Panc1 (cell line): ENCODE measurements around the gene CAND2. TPM values are rescaled to one million over a fixed set of nuclear protein-coding genes. Genes with fewer than 3 reads are reported as not detected.

Source experiments
- ATAC-seq: fragments of 200-7000 bp; cut with Tn5 transposase; 2 replicates; pipeline ENCODE4 v1.9.1; 2020; ENCODE audit warnings: mild to moderate bottlenecking, moderate library complexity
- BruUV-seq: library from RNA; stranded (reverse); fragments of 400-500 nt; replicated peaks from 2 replicates; lab custom pipeline; 2021; lab: Mats Ljungman, UMichigan
- CTCF ChIA-PET: fragments of 300-600 bp; sonication (Branson Sonifier 250); formaldehyde crosslinking; loops from one replicate; lab custom pipeline; 2022; ENCODE audit warnings: antibody characterized with exemption; lab: Charles Lee
- POLR2A ChIA-PET: fragments of 300-600 bp; sonication (Branson Sonifier 250); formaldehyde crosslinking; loops from one replicate; lab custom pipeline; 2022; ENCODE audit warnings: antibody characterized with exemption; lab: Charles Lee
- DNase-seq: peaks from one replicate; pipeline ENCODE4 v3.0.0-alpha.2; 2010; ENCODE audit warnings: low read depth, low spot score
- H3K27ac ChIP-seq: 2 replicates; pipeline ENCODE4 v1.5.1; 2011; ENCODE audit warnings: mild to moderate bottlenecking, low read length, inconsistent platforms
- H3K27me3 ChIP-seq: fragments of 200-500 bp; sonication (Bioruptor generic); 2 replicates; pipeline ENCODE4 v1.6.0; 2014; ENCODE audit warnings: low read length, inconsistent platforms; ENCODE audit not compliant: control insufficient read depth, insufficient read depth
- H3K36me3 ChIP-seq: fragments of 200-500 bp; sonication (Bioruptor generic); 2 replicates; pipeline ENCODE4 v1.5.1; 2014; ENCODE audit warnings: inconsistent platforms, mild to moderate bottlenecking, low read length, moderate library complexity; ENCODE audit not compliant: control insufficient read depth, insufficient read depth
- H3K4me1 ChIP-seq: 2 replicates; pipeline ENCODE4 v1.5.1; 2011; ENCODE audit warnings: inconsistent platforms, mild to moderate bottlenecking, low read length, moderate library complexity; ENCODE audit not compliant: control insufficient read depth, insufficient read depth
- H3K4me3 ChIP-seq, 2 experiments: 2 replicates each; pipeline ENCODE4 v1.5.1; 2011 to 2012; ENCODE audit warnings: low read depth in 2 of 2, low read length in 2 of 2, mild to moderate bottlenecking in 2 of 2, inconsistent platforms in 1 of 2, moderate library complexity in 1 of 2
- H3K9me3 ChIP-seq: fragments of 200-500 bp; sonication (Bioruptor generic); 2 replicates; pipeline ENCODE4 v1.5.1; 2014; ENCODE audit warnings: low read depth, mild to moderate bottlenecking, inconsistent platforms, low read length, moderate library complexity; ENCODE audit not compliant: control insufficient read depth, insufficient read depth
- CTCF ChIP-seq: fragments of 450-650 bp; IDR thresholded peaks from 2 replicates; pipeline ENCODE4 v1.5.1; 2017; ENCODE audit warnings: mild to moderate bottlenecking
- REST ChIP-seq, 2 experiments: IDR thresholded peaks; 2 replicates each; pipeline ENCODE4 v1.6.1; 2011 to 2012; ENCODE audit warnings: low read depth in 2 of 2, control low read depth in 1 of 2, low read length in 1 of 2, mild to moderate bottlenecking in 1 of 2, moderate library complexity in 1 of 2; ENCODE audit not compliant: insufficient read depth in 1 of 2
- TCF7L2 ChIP-seq: IDR thresholded peaks from 2 replicates; pipeline ENCODE4 v1.6.1; 2011; ENCODE audit warnings: mild to moderate bottlenecking, low read depth, low read length, inconsistent platforms
- in situ Hi-C: cut with HindIII; loops from 2 replicates; pipeline ENCODE4 v1.10.0; 2016; ENCODE audit warnings: low sequenced_read_pairs, low pct_unique_long_range_greater_than_20kb
- intact Hi-C: fragments of 100-400 bp; cut with micrococcal nuclease; formaldehyde crosslinking; loops from one replicate; pipeline ENCODE4 v1.10.0; 2022; ENCODE audit not compliant: unreplicated experiment
- total RNA-seq: library from RNA; stranded (reverse); gene quantifications from one replicate; pipeline ENCODE4 v1.2.1, GENCODE V29; 2021; ENCODE audit not compliant: unreplicated experiment

Gene CAND2
- total RNA-seq, 1 experiment from 2014 or later, result 0.13 TPM

- POLR2A ChIA-PET, result interaction anchor here (0.5 kb wide), 2 partner anchors 90 to 194 kb away, joined by 3 to 4 read pairs; no protein-coding TSS in a partner anchor
- H3K4me3 ChIP-seq, result no peak overlapping the region
- DNase-seq (no peak), ATAC-seq (peak; percentile 44)
- peaks cover 11% of the 10 kb centered on the region for H3K36me3 ChIP-seq
- H3K9me3 ChIP-seq, result no peaks in the 10 kb centered on the region
- H3K27ac ChIP-seq, result no peak overlapping the region
- intact Hi-C loops (no loop called here), in situ Hi-C loops (no loop called here)
- CTCF ChIA-PET, result interaction anchor here (0.6 kb wide), 1 partner anchor 59 kb away, joined by 7 read pairs; no protein-coding TSS in a partner anchor
- no peaks in the 10 kb centered on the region for H3K4me1 ChIP-seq
- no TSS peak for BruUV-seq
- H3K27me3 ChIP-seq, result no peaks in the 10 kb centered on the region
- peak; percentile 36; the same call in 1 of the 2 replicates for TF ChIP-seq CTCF
- TF ChIP-seq REST (IDR thresholded peaks at IDR 0.05; ENCODE audit: insufficient read depth in 1 of 2, low read depth in 2 of 2, low read length in 1 of 2), result no peak
Measured at GRCh38 chr3:12829886-12830784, 33.7 kb downstream of the CAND2 start.

- no peaks in the 10 kb centered on the region for H3K27me3 ChIP-seq
- no peak overlapping the region for H3K27ac ChIP-seq
- BruUV-seq, result no TSS peak
- H3K4me3 ChIP-seq, result no peak overlapping the region
- peaks cover 15% of the 10 kb centered on the region for H3K36me3 ChIP-seq
- CTCF ChIA-PET, result interaction anchor here (0.7 kb wide), 1 partner anchor 21 kb away, joined by 4 read pairs; no protein-coding TSS in a partner anchor
- intact Hi-C loops, result no loop called here
- no peaks in the 10 kb centered on the region for H3K4me1 ChIP-seq
- DNase-seq (no peak), ATAC-seq (peak; percentile 25; the same call in 1 of the 2 replicates)
- POLR2A ChIA-PET, result interaction anchor here (0.5 kb wide), 1 partner anchor 193 kb away, joined by 3 read pairs; no protein-coding TSS in a partner anchor
- no peak for TF ChIP-seq TCF7L2
- peak; percentile 26; the same call in 1 of the 2 replicates for TF ChIP-seq CTCF
- in situ Hi-C loops, result no loop called here
- H3K9me3 ChIP-seq, result no peaks in the 10 kb centered on the region
Measured at GRCh38 chr3:12830785-12831156, 34.3 kb downstream of the CAND2 start.
